ENCODE results near the gene RHOD.

RHOD gene

GRCh38 chr11:67032830-67033551 lies 23.7 kb upstream of the RHOD start:
- DNase-seq, result no peak

GRCh38 chr11:67033661-67034166 lies 22.9 kb upstream of the RHOD start:
- DNase-seq, result no peak

- DNase-seq, result no peak
Observed at GRCh38 chr11:67034350-67034749, 22.3 kb upstream of the RHOD start.

- DNase-seq, result no peak
Observed at GRCh38 chr11:67040147-67040546, 16.5 kb upstream of the RHOD start.

- DNase-seq, result no peak
Observed at GRCh38 chr11:67041602-67042001, 15.0 kb upstream of the RHOD start.

GRCh38 chr11:67043572-67044349 lies 12.9 kb upstream of the RHOD start:
- no peak for DNase-seq

GRCh38 chr11:67044496-67044895 lies 12.2 kb upstream of the RHOD start:
- no peak for DNase-seq

GRCh38 chr11:67045314-67045713 lies 11.3 kb upstream of the RHOD start:
- DNase-seq, result no peak

GRCh38 chr11:67048515-67049130 lies 8.0 kb upstream of the RHOD start:
- DNase-seq, result no peak

- DNase-seq, result no peak
Observed at GRCh38 chr11:67050139-67050538, 6.5 kb upstream of the RHOD start.

GRCh38 chr11:67051180-67051893 lies 5.3 kb upstream of the RHOD start:
- DNase-seq, result no peak

GRCh38 chr11:67051945-67052488 lies 4.6 kb upstream of the RHOD start:
- DNase-seq, result no peak

- no peak for DNase-seq
Observed at GRCh38 chr11:67052891-67053290, 3.8 kb upstream of the RHOD start.

GRCh38 chr11:67053896-67054329 lies 2.7 kb upstream of the RHOD start:
- no peak for DNase-seq

- DNase-seq, result no peak
Observed at GRCh38 chr11:67054346-67054835, 2.3 kb upstream of the RHOD start.

GRCh38 chr11:67054836-67055523 lies 1.7 kb upstream of the RHOD start:
- DNase-seq, result no peak

- no peak for DNase-seq
Observed at GRCh38 chr11:67055812-67056211, 835 bp upstream of the RHOD start.

GRCh38 chr11:67057205-67057672 lies 592 bp downstream of the RHOD start:
- DNase-seq, result no peak

- no peak for DNase-seq
Observed at GRCh38 chr11:67058506-67058905, 1.9 kb downstream of the RHOD start.

- DNase-seq, result no peak
Observed at GRCh38 chr11:67059671-67060070, 3.0 kb downstream of the RHOD start.

- DNase-seq, result no peak
Observed at GRCh38 chr11:67060111-67060522, 3.5 kb downstream of the RHOD start.

Measured in CD4-positive, alpha-beta T cell treated with Interleukin-15 for 1 hour (primary cell).